ENCODE results near the gene KIFC1. TPM values are rescaled to one million over a fixed set of nuclear protein-coding genes. Genes with fewer than 3 reads are reported as not detected.
A peak's percentile ranks its signal among the peaks of the same experiment; 100 is the strongest.
"Not testable (repeated sequence)": the region's sequence is repeated elsewhere in the genome, so short reads cannot be mapped to it uniquely, and the experiment has no call there.

Gene KIFC1, protein sequence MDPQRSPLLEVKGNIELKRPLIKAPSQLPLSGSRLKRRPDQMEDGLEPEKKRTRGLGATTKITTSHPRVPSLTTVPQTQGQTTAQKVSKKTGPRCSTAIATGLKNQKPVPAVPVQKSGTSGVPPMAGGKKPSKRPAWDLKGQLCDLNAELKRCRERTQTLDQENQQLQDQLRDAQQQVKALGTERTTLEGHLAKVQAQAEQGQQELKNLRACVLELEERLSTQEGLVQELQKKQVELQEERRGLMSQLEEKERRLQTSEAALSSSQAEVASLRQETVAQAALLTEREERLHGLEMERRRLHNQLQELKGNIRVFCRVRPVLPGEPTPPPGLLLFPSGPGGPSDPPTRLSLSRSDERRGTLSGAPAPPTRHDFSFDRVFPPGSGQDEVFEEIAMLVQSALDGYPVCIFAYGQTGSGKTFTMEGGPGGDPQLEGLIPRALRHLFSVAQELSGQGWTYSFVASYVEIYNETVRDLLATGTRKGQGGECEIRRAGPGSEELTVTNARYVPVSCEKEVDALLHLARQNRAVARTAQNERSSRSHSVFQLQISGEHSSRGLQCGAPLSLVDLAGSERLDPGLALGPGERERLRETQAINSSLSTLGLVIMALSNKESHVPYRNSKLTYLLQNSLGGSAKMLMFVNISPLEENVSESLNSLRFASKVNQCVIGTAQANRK
- total RNA-seq = 1 to 10 TPM; 1.2 to 1.6 TPM
- 1.6 TPM for polyA plus RNA-seq (2013, experiment 1 of 2)
- polyA plus RNA-seq (2013, experiment 2 of 2) = 3.8 TPM
- total RNA-seq = 0 to 135 (median 1.1) reads per million in 172 experiments

DNA sequence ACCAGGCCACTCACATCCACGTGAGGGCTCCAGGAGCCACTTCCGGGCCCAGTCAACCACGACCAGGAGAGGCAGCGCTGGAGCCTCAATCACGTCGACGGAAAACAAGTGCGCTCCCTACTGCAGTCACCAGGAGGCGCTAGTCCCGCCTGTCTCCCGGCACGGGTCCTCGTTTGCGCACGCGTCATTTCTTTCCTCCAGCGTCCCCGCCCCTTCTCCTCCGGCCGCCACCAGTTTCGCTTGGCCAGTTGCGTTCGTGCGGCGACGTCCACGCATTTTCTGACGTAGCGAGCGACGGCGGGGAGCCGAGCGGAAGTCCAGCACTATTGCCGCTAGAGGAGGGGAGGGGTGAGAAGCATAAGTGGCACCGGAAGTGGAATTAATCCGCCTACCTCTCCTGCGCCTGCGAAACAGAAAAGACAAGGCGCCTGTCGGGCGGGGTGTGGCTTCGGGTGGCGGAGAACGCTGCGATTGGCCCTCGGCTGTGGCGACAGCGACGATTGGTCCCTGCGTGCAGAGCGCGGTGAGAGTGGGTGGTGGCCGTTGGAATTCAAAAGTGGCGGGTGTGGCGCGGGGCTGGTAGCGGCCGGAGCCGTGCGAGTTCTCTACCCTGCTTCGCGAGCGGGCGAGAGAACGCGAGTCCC is at the start of gene KIFC1:
TSS of gene KIFC1 (plus strand) at position 546 of the 644 bp plus-strand sequence. CDS start 163 bp downstream, outside the sequence.
- Histone ChIP-seq H3K27ac (ENCODE audit: low read depth in 1 of 2, low read length in 2 of 2) (peak within 1 kb of the TSS; percentile 69 to 78), H3K27me3 (ENCODE audit: control insufficient read depth in 1 of 2, insufficient read depth in 2 of 2, low read length in 2 of 2) (no peaks in the 10 kb centered on the region), H3K36me3 (ENCODE audit: insufficient read depth, low read length) (no peaks in the 10 kb centered on the region), H3K4me1 (ENCODE audit: insufficient read depth, low read length) (peaks cover 25% of the 10 kb centered on the region), H3K9me3 (ENCODE audit: control insufficient read depth in 1 of 2, insufficient read depth in 1 of 2, low read length in 2 of 2) (no peaks in the 10 kb centered on the region), H3K4me3 (ENCODE audit: low read length) (peak within 1 kb of the TSS; percentile 65)
- peak within 1 kb of the TSS; percentile 91 for H3K27ac Mint-ChIP-seq
- CTCF ChIA-PET = interaction anchor here (0.6 to 3.6 kb wide), 18 partner anchors 15 to 493 kb away, joined by 3 to 25 read pairs (median 4); partner anchors contain the start of genes BAK1, RPS18, VPS52 and ZBTB9
- intact Hi-C loops (cut with DNase I, micrococcal nuclease) = loop anchor here (1.0 to 5.0 kb wide), 13 partner anchors 18 to 189 kb away; partner anchors contain the start of genes ZBTB9 (in 2 of the 2), HSD17B8 (in 1 of the 2), RXRB (in 1 of the 2) and SLC39A7 (in 1 of the 2)
- peak; percentile 98 to 100 (median 99) for DNase-seq
- TF ChIP-seq, protein P1, sequence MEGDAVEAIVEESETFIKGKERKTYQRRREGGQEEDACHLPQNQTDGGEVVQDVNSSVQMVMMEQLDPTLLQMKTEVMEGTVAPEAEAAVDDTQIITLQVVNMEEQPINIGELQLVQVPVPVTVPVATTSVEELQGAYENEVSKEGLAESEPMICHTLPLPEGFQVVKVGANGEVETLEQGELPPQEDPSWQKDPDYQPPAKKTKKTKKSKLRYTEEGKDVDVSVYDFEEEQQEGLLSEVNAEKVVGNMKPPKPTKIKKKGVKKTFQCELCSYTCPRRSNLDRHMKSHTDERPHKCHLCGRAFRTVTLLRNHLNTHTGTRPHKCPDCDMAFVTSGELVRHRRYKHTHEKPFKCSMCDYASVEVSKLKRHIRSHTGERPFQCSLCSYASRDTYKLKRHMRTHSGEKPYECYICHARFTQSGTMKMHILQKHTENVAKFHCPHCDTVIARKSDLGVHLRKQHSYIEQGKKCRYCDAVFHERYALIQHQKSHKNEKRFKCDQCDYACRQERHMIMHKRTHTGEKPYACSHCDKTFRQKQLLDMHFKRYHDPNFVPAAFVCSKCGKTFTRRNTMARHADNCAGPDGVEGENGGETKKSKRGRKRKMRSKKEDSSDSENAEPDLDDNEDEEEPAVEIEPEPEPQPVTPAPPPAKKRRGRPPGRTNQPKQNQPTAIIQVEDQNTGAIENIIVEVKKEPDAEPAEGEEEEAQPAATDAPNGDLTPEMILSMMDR (IDR thresholded peaks at IDR 0.05) = peak; percentile 99
- H3K4me1 Mint-ChIP-seq (ENCODE audit: low read depth) = peaks cover 23% of the 10 kb centered on the region
- peak within 1 kb of the TSS; percentile 87 for H3K4me3 Mint-ChIP-seq
- no peaks in the 10 kb centered on the region for H3K27me3 Mint-ChIP-seq
- ATAC-seq (ENCODE audit: poor library complexity) = peak; percentile 86
- no peaks in the 10 kb centered on the region for H3K36me3 Mint-ChIP-seq (ENCODE audit: low read depth)
- POLR2A ChIA-PET = interaction anchor here (0.9 to 2.0 kb wide), 10 partner anchors 19 to 180 kb away, joined by 3 to 27 read pairs (median 6); partner anchors contain the start of genes CUTA, PHF1, ZBTB22 and ZBTB9
- no peaks in the 10 kb centered on the region for H3K9me3 Mint-ChIP-seq

DNA sequence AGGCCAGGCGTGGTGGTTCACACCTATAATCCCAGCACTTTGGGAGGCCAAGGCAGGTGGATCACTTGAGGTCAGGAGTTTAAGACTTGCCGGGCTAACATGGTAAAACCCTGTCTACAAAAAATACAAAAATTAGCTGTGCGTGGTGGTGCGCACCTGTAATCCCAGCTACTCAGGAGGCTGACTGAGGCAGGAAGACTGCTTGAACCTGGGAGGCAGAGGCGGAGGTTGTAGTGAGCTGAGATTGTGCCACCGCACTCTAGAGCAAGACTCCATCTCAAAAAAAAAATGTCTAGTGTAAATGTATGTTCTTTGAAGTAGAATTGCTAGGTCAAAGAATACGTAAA is 48.0 kb upstream of the KIFC1 start:
- peaks cover 47% of the 10 kb centered on the region for H3K4me1 Mint-ChIP-seq (ENCODE audit: low read depth)
- H3K27ac Mint-ChIP-seq = peak overlapping the region; percentile 98

DNA sequence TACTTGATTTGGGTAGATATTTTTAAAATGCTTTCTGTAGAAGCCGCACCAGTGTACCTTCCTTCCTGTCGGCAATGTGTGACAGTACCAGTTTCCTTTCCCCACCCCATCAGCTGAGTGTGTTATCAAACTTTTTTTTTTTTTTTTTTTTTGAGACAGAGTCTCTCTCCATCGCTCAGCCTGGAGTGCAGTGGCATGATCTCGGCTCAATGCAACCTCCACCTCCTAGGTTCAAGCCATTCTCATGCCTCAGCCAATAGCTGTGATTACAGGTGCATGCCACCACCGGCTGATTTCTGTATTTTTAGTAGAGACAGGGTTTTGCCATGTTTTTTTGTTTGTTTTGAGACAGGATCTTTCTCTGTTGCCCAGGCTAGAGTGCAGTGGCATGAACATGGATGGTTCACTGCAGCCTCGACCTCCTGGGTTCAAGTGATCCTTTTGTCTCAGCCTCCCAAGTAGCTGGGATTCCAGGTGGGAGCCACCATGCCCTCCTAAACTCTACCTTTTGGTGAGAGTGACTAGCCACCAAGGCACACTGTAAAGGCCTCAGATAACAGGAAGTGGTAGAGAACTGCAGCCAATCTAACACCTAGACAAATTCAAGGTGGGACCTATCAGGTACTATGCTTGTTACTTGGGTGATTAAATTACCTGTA is 47.5 kb upstream of the KIFC1 start:
- peak overlapping the region; percentile 24 for H3K4me3 ChIP-seq (ENCODE audit: low read length)
- ATAC-seq (ENCODE audit: poor library complexity) (peak; percentile 72), DNase-seq (peak; percentile 46 to 95 (median 56))
- CTCF ChIA-PET = interaction anchor here (0.8 to 3.0 kb wide), 9 partner anchors 26 to 183 kb away, joined by 3 to 32 read pairs (median 7); partner anchors contain the start of genes B3GALT4, PHF1, RGL2 and ZBTB22
- no peaks in the 10 kb centered on the region for H3K36me3 ChIP-seq (ENCODE audit: insufficient read depth, low read length)
- H3K27ac Mint-ChIP-seq = peak overlapping the region; percentile 98
- no peaks in the 10 kb centered on the region for H3K9me3 Mint-ChIP-seq
- peak overlapping the region; percentile 81 to 88 for H3K27ac ChIP-seq (ENCODE audit: low read depth in 1 of 2, low read length in 2 of 2)
- no peaks in the 10 kb centered on the region for H3K9me3 ChIP-seq (ENCODE audit: control insufficient read depth in 1 of 2, insufficient read depth in 1 of 2, low read length in 2 of 2)
- intact Hi-C loops (cut with DNase I, micrococcal nuclease) = loop anchor here (1.0 to 5.0 kb wide), 6 partner anchors 21 to 226 kb away; partner anchors contain the start of genes CUTA (in 1 of the 2), KIFC1 (in 1 of the 2) and VPS52 (in 1 of the 2)
- TF ChIP-seq, protein P1 (IDR thresholded peaks at IDR 0.05) = no peak
- peaks cover 42% of the 10 kb centered on the region for H3K4me1 Mint-ChIP-seq (ENCODE audit: low read depth)
- H3K27me3 ChIP-seq (ENCODE audit: control insufficient read depth in 1 of 2, insufficient read depth in 2 of 2, low read length in 2 of 2) = no peaks in the 10 kb centered on the region
- H3K4me1 ChIP-seq (ENCODE audit: insufficient read depth, low read length) = peaks cover 49% of the 10 kb centered on the region
- H3K4me3 Mint-ChIP-seq = peak overlapping the region; percentile 80
- no peaks in the 10 kb centered on the region for H3K27me3 Mint-ChIP-seq
- H3K36me3 Mint-ChIP-seq (ENCODE audit: low read depth) = no peaks in the 10 kb centered on the region
- POLR2A ChIA-PET = interaction anchor here (0.6 to 3.4 kb wide), 38 partner anchors 9 to 500 kb away, joined by 3 to 155 read pairs (median 6); partner anchors contain the start of genes B3GALT4, CUTA, PFDN6 and RGL2

More for the DNA sequence above, 48.0 kb upstream of the KIFC1 start:
- not testable (repeated sequence) for H3K9me3 ChIP-seq (ENCODE audit: control insufficient read depth in 1 of 2, insufficient read depth in 1 of 2, low read length in 2 of 2); H3K27me3 ChIP-seq (ENCODE audit: control insufficient read depth in 1 of 2, insufficient read depth in 2 of 2, low read length in 2 of 2); H3K27me3 Mint-ChIP-seq; ATAC-seq (ENCODE audit: poor library complexity); H3K9me3 Mint-ChIP-seq; H3K4me3 ChIP-seq (ENCODE audit: low read length); H3K36me3 Mint-ChIP-seq (ENCODE audit: low read depth); H3K36me3 ChIP-seq (ENCODE audit: insufficient read depth, low read length)
- peak overlapping the region; percentile 81 to 88 for H3K27ac ChIP-seq (ENCODE audit: low read depth in 1 of 2, low read length in 2 of 2)
- ChIA-PET CTCF (interaction anchor here (0.8 to 3.0 kb wide), 4 partner anchors 32 to 82 kb away, joined by 3 to 32 read pairs (median 12); partner anchors contain the start of genes B3GALT4 and RGL2), POLR2A (interaction anchor here (0.6 to 3.4 kb wide), 28 partner anchors 9 to 499 kb away, joined by 3 to 155 read pairs (median 10); partner anchors contain the start of genes B3GALT4, CUTA, PFDN6 and RGL2)
- H3K4me1 ChIP-seq (ENCODE audit: insufficient read depth, low read length) = peaks cover 49% of the 10 kb centered on the region
- peak overlapping the region; percentile 80 for H3K4me3 Mint-ChIP-seq
- intact Hi-C loops (cut with DNase I, micrococcal nuclease) = loop anchor here in 1 of 2 experiments (5.0 kb wide), 1 partner anchor 49 kb away; the partner anchor contains the start of gene KIFC1
- DNase-seq = peak in 4 of 14 experiments; percentile 42 to 56 (median 50)
